Measurements from ENCODE around the gene ARHGEF2. TPM values are rescaled to one million over a fixed set of nuclear protein-coding genes. Genes with fewer than 3 reads are reported as not detected.

Gene ARHGEF2
- total and polyA plus RNA-seq, 2 of the 13 experiments (the other 11 are each of a cell fraction or from before 2014, with no cell fraction given) = 16.1 to 32.1 TPM

- no peak for TF ChIP-seq BCL3 (CRISPR knock-in tag; IDR thresholded peaks at IDR 0.05)
- TF ChIP-seq ZSCAN25 (CRISPR knock-in tag; IDR thresholded peaks at IDR 0.05) = no peak
- TF ChIP-seq SSRP1 (CRISPR knock-in tag; IDR thresholded peaks at IDR 0.05) = no peak
These were observed 12.2 kb downstream of the ARHGEF2 start (continued) for GRCh38 chr1:155966135-155966534.

GRCh38 chr1:155964193-155964592, 14.2 kb downstream of the ARHGEF2 start:
- BruUV-seq (replicated peaks) = no TSS peak
- H3K4me3 ChIP-seq (replicated peaks in 1 of 3; ENCODE audit: insufficient read depth in 1 of 3, low read depth in 2 of 3, low read length in 3 of 3) = no peak overlapping the region
- peaks cover 39 to 73% of the 10 kb centered on the region in 2 experiments for H3K36me3 ChIP-seq (replicated peaks in 1 of 2; ENCODE audit: control insufficient read depth in 1 of 2, insufficient read depth in 2 of 2, low read length in 2 of 2)
- ATAC-seq = no peak
- no peak overlapping the region for H3K27ac ChIP-seq (ENCODE audit: extremely low read length, insufficient read depth, low read length)
- peaks cover under 1% of the 10 kb centered on the region for H3K79me2 ChIP-seq (ENCODE audit: insufficient read depth, low read length)
- no peak for TF ChIP-seq ZNF557 (CRISPR knock-in tag; IDR thresholded peaks at IDR 0.05)
- TF ChIP-seq DZIP1 (CRISPR knock-in tag; IDR thresholded peaks at IDR 0.05) = no peak
- no peak for TF ChIP-seq MEIS2 (CRISPR knock-in tag; IDR thresholded peaks at IDR 0.05)
- TF ChIP-seq ZSCAN21 (CRISPR knock-in tag; IDR thresholded peaks at IDR 0.05; ENCODE audit: borderline replicate concordance) = no peak
- no peak for TF ChIP-seq KAT7 (CRISPR knock-in tag; IDR thresholded peaks at IDR 0.05; ENCODE audit: borderline replicate concordance)
- ChIA-PET CTCF (ENCODE audit: low intra/inter-chr PET ratio, low total read pairs) (no interaction called here), POLR2A (no interaction called here)
- no peaks in the 10 kb centered on the region for H3K27me3 ChIP-seq (ENCODE audit: control insufficient read depth in 1 of 2, insufficient read depth in 2 of 2, low read length in 2 of 2)
- intact Hi-C loops (cut with micrococcal nuclease; ENCODE audit: unreplicated experiment) = no loop called here
- H3K9me3 ChIP-seq (ENCODE audit: low read length) = no peaks in the 10 kb centered on the region
- H3K4me2 ChIP-seq (ENCODE audit: low read depth, low read length) = no peak overlapping the region
- 95% methylated on average over 7 of the region's 7 CpGs for WGBS (ENCODE audit: low lambda C conversion rate)
- no peak for FAIRE-seq
- in situ Hi-C loops (cut with HindIII; ENCODE audit: extremely low pct_ligation_motif_present, low pct_unique_long_range_greater_than_20kb) = no loop called here
- DNase-seq (ENCODE audit: low spot score) = no peak
- H3K4me1 ChIP-seq (ENCODE audit: insufficient read depth, low read length) = peaks cover 34% of the 10 kb centered on the region
- no peak overlapping the region for H3K9ac ChIP-seq (ENCODE audit: insufficient read depth, low read depth, low read length)
- no peak overlapping the region for H2AFZ ChIP-seq (ENCODE audit: low read length)
- H4K20me1 ChIP-seq (ENCODE audit: insufficient read depth, low read length) = no peaks in the 10 kb centered on the region; the same call in 1 of the 2 replicates

Measured in HepG2 (cell line).